ENCODE results near the gene TBC1D22A. TPM values are rescaled to one million over a fixed set of nuclear protein-coding genes. Genes with fewer than 3 reads are reported as not detected.

TBC1D22A gene
- total and polyA plus RNA-seq, 2 donors (not counting 3 experiments of a cell fraction or from before 2014, with no cell fraction given), result 26.1 to 32.4 TPM

DNA sequence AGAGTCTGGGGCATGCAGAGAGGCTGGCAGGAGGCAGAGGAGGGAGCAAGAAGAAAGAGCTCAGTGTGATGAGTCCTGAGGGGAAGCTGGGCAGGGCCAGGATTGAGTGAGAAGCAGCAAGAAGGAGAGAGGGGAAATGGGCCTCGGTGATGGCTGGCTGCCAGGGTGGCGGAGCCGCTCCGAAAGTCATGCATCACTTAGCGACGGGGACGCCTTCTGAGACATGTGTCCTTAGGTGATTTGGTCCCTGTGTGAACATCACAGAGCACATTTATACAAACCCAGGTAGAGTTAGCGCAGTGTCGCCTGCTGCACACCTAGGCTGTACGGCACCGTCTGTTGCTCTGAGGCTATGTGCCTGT lies 15.1 kb downstream of the TBC1D22A start:
- H3K27ac ChIP-seq (ENCODE audit: insufficient read depth, low read depth, low read length), result no peak overlapping the region
- no peak overlapping the region for H3K9ac ChIP-seq (replicated peaks; ENCODE audit: extremely low read depth, insufficient read depth, low read length)
- intact Hi-C loops (cut with micrococcal nuclease), result no loop called here
- CTCF ChIA-PET, result interaction anchor here (1.6 kb wide), 1 partner anchor 21 kb away, joined by 5 read pairs; no protein-coding TSS in a partner anchor
- H3K4me2 ChIP-seq (ENCODE audit: insufficient read depth, low read length), result no peak overlapping the region
- TF ChIP-seq EZH2 (IDR thresholded peaks at IDR 0.05; ENCODE audit: borderline replicate concordance, low read depth, low read length, severe bottlenecking) (no peak), POLR2A (IDR thresholded peaks at IDR 0.05; ENCODE audit: low read depth, low read length) (no peak), JUN (IDR thresholded peaks at IDR 0.05; ENCODE audit: borderline replicate concordance, insufficient read depth, insufficient read length, low read depth) (no peak), POLR2AphosphoS5 (IDR thresholded peaks at IDR 0.05; ENCODE audit: insufficient read depth, low read depth, low read length) (no peak), MYC (IDR thresholded peaks at IDR 0.05; ENCODE audit: low read depth, low read length) (no peak), GATA2 (IDR thresholded peaks at IDR 0.05; ENCODE audit: insufficient read depth, insufficient read length, low read depth, low read length) (no peak), FOS (IDR thresholded peaks at IDR 0.05; ENCODE audit: borderline replicate concordance, insufficient read depth, low read length) (no peak)
- TF ChIP-seq, protein P1, sequence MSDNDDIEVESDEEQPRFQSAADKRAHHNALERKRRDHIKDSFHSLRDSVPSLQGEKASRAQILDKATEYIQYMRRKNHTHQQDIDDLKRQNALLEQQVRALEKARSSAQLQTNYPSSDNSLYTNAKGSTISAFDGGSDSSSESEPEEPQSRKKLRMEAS (IDR thresholded peaks at IDR 0.05; ENCODE audit: insufficient read depth, insufficient read length), result no peak
- TF ChIP-seq, protein P2, sequence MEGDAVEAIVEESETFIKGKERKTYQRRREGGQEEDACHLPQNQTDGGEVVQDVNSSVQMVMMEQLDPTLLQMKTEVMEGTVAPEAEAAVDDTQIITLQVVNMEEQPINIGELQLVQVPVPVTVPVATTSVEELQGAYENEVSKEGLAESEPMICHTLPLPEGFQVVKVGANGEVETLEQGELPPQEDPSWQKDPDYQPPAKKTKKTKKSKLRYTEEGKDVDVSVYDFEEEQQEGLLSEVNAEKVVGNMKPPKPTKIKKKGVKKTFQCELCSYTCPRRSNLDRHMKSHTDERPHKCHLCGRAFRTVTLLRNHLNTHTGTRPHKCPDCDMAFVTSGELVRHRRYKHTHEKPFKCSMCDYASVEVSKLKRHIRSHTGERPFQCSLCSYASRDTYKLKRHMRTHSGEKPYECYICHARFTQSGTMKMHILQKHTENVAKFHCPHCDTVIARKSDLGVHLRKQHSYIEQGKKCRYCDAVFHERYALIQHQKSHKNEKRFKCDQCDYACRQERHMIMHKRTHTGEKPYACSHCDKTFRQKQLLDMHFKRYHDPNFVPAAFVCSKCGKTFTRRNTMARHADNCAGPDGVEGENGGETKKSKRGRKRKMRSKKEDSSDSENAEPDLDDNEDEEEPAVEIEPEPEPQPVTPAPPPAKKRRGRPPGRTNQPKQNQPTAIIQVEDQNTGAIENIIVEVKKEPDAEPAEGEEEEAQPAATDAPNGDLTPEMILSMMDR (IDR thresholded peaks at IDR 0.05; ENCODE audit: extremely low read depth in 1 of 2, insufficient read depth in 1 of 2, low read depth in 1 of 2, low read length in 2 of 2), result no peak
- DNase-seq (ENCODE audit: low read depth, low spot score) (no peak), FAIRE-seq (no peak)
- POLR2A ChIA-PET, result no interaction called here
- no peaks in the 10 kb centered on the region for H3K9me3 ChIP-seq (replicated peaks; ENCODE audit: control insufficient read depth, insufficient read depth, low read length)
- H3K27me3 ChIP-seq (ENCODE audit: control insufficient read depth in 2 of 2, insufficient read depth in 2 of 2, low read length in 2 of 2), result no peaks in the 10 kb centered on the region
- H4K20me1 ChIP-seq (replicated peaks; ENCODE audit: control insufficient read depth, extremely low read depth, insufficient read depth, low read length), result no peaks in the 10 kb centered on the region
- no TSS peak for BruUV-seq (replicated peaks)
- H3K4me1 ChIP-seq (ENCODE audit: control insufficient read depth, extremely low read depth, insufficient read depth, low read length), result no peaks in the 10 kb centered on the region
- H3K9me1 ChIP-seq (replicated peaks; ENCODE audit: control insufficient read depth, extremely low read depth, insufficient read depth, low read length), result no peaks in the 10 kb centered on the region
- no peaks in the 10 kb centered on the region for H3K36me3 ChIP-seq (ENCODE audit: control insufficient read depth in 2 of 2, extremely low read depth in 1 of 2, insufficient read depth in 2 of 2, low read length in 2 of 2)
- no peak overlapping the region for H3K4me3 ChIP-seq (replicated peaks in 1 of 3; ENCODE audit: insufficient read depth in 1 of 3, low read depth in 1 of 3, low read length in 3 of 3)
- no peak overlapping the region for H2AFZ ChIP-seq (ENCODE audit: low read depth, low read length)
- H3K79me2 ChIP-seq (ENCODE audit: control insufficient read depth, insufficient read depth, low read length), result peaks cover 42% of the 10 kb centered on the region
- dilution Hi-C loops (cut with MboI; ENCODE audit: extremely low pct_ligation_motif_present, low sequenced_read_pairs), result no loop called here
